Ishikawa (cell line): ENCODE results near the gene PRDM10.

Experiments used
- CEBPB ChIP-seq: IDR thresholded peaks from 2 replicates; pipeline ENCODE4 v1.6.1; 2012
- CREB1 ChIP-seq: IDR thresholded peaks from 2 replicates; pipeline ENCODE4 v1.6.1; 2012; ENCODE audit warnings: low read depth
- EGR1 ChIP-seq: IDR thresholded peaks from 2 replicates; pipeline ENCODE4 v1.6.1; 2012
- EP300 ChIP-seq: IDR thresholded peaks from 2 replicates; pipeline ENCODE4 v1.6.1; 2012; ENCODE audit warnings: borderline replicate concordance
- FOXM1 ChIP-seq: IDR thresholded peaks from 2 replicates; pipeline ENCODE4 v1.6.1; 2012; ENCODE audit warnings: low read depth, borderline replicate concordance
- RAD21 ChIP-seq: IDR thresholded peaks from 2 replicates; pipeline ENCODE4 v1.6.1; 2012; ENCODE audit warnings: low read depth
- TAF1 ChIP-seq: IDR thresholded peaks from 2 replicates; pipeline ENCODE4 v1.6.1; 2012; ENCODE audit warnings: low read depth, mild to moderate bottlenecking
- YY1 ChIP-seq: IDR thresholded peaks from 2 replicates; pipeline ENCODE4 v1.6.1; 2012; ENCODE audit warnings: low read depth
- TF ChIP-seq, protein P1 (sequence below): IDR thresholded peaks from 2 replicates; pipeline ENCODE4 v1.6.1; 2012
- TF ChIP-seq, protein P2 (sequence below): IDR thresholded peaks from 2 replicates; pipeline ENCODE4 v1.6.1; 2012; ENCODE audit warnings: low read depth, mild to moderate bottlenecking
- TF ChIP-seq, protein P3 (sequence below): IDR thresholded peaks from 2 replicates; pipeline ENCODE4 v1.6.1; 2012

DNA sequence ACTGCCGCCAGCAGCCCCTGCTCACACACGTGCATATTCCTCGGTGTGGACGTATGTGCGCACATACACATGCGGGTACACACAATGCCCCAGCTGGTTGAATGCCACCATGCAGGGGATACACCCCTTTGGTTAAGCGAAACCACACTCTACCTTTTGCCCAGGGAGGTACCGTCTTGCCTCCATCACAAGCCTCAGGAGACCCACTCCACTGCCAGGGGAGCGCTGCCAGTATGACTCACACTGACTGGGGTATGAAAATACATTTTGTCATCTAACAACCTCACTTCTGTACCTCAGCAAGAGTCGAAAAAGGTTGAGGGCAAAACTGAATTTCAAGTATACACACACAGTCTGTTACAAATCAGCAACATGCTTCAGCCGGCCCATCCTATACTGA, 147.5 kb downstream of the PRDM10 start:
- TF ChIP-seq, protein P1, sequence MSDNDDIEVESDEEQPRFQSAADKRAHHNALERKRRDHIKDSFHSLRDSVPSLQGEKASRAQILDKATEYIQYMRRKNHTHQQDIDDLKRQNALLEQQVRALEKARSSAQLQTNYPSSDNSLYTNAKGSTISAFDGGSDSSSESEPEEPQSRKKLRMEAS: no peak
- TF ChIP-seq TAF1 (no peak), CREB1 (no peak), RAD21 (no peak), FOXM1 (no peak), CEBPB (no peak), EP300 (no peak), EGR1 (no peak), YY1 (no peak)
- TF ChIP-seq, protein P2, sequence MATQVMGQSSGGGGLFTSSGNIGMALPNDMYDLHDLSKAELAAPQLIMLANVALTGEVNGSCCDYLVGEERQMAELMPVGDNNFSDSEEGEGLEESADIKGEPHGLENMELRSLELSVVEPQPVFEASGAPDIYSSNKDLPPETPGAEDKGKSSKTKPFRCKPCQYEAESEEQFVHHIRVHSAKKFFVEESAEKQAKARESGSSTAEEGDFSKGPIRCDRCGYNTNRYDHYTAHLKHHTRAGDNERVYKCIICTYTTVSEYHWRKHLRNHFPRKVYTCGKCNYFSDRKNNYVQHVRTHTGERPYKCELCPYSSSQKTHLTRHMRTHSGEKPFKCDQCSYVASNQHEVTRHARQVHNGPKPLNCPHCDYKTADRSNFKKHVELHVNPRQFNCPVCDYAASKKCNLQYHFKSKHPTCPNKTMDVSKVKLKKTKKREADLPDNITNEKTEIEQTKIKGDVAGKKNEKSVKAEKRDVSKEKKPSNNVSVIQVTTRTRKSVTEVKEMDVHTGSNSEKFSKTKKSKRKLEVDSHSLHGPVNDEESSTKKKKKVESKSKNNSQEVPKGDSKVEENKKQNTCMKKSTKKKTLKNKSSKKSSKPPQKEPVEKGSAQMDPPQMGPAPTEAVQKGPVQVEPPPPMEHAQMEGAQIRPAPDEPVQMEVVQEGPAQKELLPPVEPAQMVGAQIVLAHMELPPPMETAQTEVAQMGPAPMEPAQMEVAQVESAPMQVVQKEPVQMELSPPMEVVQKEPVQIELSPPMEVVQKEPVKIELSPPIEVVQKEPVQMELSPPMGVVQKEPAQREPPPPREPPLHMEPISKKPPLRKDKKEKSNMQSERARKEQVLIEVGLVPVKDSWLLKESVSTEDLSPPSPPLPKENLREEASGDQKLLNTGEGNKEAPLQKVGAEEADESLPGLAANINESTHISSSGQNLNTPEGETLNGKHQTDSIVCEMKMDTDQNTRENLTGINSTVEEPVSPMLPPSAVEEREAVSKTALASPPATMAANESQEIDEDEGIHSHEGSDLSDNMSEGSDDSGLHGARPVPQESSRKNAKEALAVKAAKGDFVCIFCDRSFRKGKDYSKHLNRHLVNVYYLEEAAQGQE: no peak
- TF ChIP-seq, protein P3, sequence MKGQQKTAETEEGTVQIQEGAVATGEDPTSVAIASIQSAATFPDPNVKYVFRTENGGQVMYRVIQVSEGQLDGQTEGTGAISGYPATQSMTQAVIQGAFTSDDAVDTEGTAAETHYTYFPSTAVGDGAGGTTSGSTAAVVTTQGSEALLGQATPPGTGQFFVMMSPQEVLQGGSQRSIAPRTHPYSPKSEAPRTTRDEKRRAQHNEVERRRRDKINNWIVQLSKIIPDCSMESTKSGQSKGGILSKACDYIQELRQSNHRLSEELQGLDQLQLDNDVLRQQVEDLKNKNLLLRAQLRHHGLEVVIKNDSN: no peak
